ENCODE data around the gene RELL1. TPM values are rescaled to one million over a fixed set of nuclear protein-coding genes. Genes with fewer than 3 reads are reported as not detected.

Gene RELL1
- total and polyA plus RNA-seq, 4 donors, result 1.8 to 47.4 (median 20.6) TPM

DNA sequence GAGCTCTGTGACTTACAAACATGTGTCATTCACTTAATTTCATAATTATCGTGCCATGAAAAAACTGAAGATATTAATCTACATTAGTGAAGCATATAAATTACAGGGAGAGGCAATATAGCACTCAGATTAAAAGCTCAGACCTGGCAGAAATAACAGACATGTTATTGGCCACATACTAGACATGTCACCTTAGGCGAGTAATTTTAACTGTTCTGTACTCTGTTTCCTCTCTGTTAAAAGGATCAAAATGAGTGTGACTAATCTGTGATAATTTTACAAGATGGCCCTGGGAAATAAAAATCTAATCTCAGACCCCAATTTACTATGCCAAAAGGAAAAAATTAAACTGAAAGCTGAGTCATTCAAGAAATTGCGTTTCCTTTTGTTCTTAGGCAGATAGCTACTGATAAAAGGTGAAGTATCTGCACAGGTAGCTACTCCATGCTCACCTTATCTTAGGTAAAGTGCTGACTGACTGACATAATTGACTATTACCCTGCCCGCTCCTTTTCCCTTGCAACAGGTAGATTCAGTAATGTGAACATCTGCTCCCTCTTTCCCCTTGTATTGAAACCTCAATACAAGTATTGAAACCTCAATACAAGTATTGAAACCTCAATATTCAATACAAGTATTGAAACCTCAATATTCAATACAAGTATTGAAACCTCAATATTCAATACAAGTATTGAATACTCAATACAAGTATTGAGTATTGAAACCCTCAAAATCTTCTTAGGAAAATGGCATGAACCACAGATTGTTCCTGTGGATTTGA is 33.2 kb downstream of the RELL1 start:
- H3K9ac ChIP-seq (ENCODE audit: insufficient read depth in 1 of 2, low read length in 2 of 2), result no peak overlapping the region
- H3K9me3 ChIP-seq (ENCODE audit: control insufficient read depth in 4 of 4, insufficient read depth in 3 of 4, low read length in 3 of 4), result peaks cover 0 to 5% (median 0%) of the 10 kb centered on the region in 4 donors
- WGBS, 2 donors, result 91 to 93% methylated on average over 4 of the region's 4 CpGs
- no peak overlapping the region for H3K4me3 ChIP-seq
- ATAC-seq (ENCODE audit: insufficient read depth, low FRiP score), result no peak
- H3K36me3 ChIP-seq (ENCODE audit: control insufficient read depth in 4 of 4, insufficient read depth in 4 of 4, low read length in 4 of 4), result peaks cover 2 to 4% (median 3%) of the 10 kb centered on the region in 4 donors
- no peaks in the 10 kb centered on the region for H3K27me3 ChIP-seq (ENCODE audit: control insufficient read depth in 3 of 3, insufficient read depth in 3 of 3, low read length in 2 of 3)
- H3K4me1 ChIP-seq (ENCODE audit: control insufficient read depth in 5 of 5, insufficient read depth in 5 of 5, low read length in 5 of 5), result peaks cover 0 to 3% (median 0%) of the 10 kb centered on the region in 5 donors
- H3K27ac ChIP-seq (ENCODE audit: low read depth in 1 of 2, low read length in 1 of 2), result no peak overlapping the region
- no peak for DNase-seq
- TF ChIP-seq, protein P1, sequence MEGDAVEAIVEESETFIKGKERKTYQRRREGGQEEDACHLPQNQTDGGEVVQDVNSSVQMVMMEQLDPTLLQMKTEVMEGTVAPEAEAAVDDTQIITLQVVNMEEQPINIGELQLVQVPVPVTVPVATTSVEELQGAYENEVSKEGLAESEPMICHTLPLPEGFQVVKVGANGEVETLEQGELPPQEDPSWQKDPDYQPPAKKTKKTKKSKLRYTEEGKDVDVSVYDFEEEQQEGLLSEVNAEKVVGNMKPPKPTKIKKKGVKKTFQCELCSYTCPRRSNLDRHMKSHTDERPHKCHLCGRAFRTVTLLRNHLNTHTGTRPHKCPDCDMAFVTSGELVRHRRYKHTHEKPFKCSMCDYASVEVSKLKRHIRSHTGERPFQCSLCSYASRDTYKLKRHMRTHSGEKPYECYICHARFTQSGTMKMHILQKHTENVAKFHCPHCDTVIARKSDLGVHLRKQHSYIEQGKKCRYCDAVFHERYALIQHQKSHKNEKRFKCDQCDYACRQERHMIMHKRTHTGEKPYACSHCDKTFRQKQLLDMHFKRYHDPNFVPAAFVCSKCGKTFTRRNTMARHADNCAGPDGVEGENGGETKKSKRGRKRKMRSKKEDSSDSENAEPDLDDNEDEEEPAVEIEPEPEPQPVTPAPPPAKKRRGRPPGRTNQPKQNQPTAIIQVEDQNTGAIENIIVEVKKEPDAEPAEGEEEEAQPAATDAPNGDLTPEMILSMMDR (IDR thresholded peaks at IDR 0.05; ENCODE audit: control extremely low read depth, extremely low read depth), result no peak

DNA sequence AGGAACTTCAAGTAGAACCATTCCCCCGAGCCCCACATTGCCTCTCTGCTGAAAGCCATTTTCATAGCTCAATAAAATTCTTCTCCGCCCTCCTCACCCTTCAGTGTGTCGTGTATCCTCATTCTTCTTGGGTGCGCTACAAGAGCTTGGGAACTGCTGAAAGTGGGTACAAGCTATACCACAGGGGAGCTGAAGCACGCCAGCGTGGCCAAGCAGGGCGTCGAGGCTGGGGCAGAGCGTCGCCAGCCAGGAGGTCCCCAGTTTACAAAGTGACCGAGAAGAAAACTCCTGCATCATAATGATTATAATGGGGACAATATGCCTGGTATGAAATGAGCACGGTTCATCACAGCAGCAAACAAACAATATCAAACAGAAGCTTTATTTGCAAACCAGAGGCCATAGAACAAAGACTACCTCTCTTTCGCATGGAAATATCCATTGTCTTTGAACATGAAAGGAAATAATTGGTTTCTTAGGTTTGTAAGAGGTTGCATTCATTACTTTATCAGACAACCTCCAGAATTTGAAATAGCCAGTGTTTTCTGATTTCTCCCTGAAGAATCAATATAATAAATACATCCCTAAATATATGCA is 34.3 kb downstream of the RELL1 start:
- Histone ChIP-seq H3K9me3 (ENCODE audit: control insufficient read depth in 4 of 4, insufficient read depth in 3 of 4, low read length in 3 of 4) (peaks cover 0 to 5% (median 0%) of the 10 kb centered on the region in 4 donors), H3K4me1 (ENCODE audit: control insufficient read depth in 5 of 5, insufficient read depth in 5 of 5, low read length in 5 of 5) (peaks cover 0 to 3% (median 0%) of the 10 kb centered on the region in 5 donors), H3K27me3 (ENCODE audit: control insufficient read depth in 3 of 3, insufficient read depth in 3 of 3, low read length in 2 of 3) (no peaks in the 10 kb centered on the region), H3K4me3 (no peak overlapping the region), H3K36me3 (ENCODE audit: control insufficient read depth in 4 of 4, insufficient read depth in 4 of 4, low read length in 4 of 4) (peaks cover 4 to 10% (median 6%) of the 10 kb centered on the region in 4 donors), H3K27ac (ENCODE audit: low read depth in 1 of 2, low read length in 1 of 2) (no peak overlapping the region), H3K9ac (ENCODE audit: insufficient read depth in 1 of 2, low read length in 2 of 2) (no peak overlapping the region)
- no peak for ATAC-seq (ENCODE audit: insufficient read depth, low FRiP score)
- WGBS, 2 donors, result 95 to 97% methylated on average over 13 of the region's 13 CpGs
- no peak for DNase-seq
- TF ChIP-seq, protein P1 (IDR thresholded peaks at IDR 0.05; ENCODE audit: control extremely low read depth, extremely low read depth), result no peak

DNA sequence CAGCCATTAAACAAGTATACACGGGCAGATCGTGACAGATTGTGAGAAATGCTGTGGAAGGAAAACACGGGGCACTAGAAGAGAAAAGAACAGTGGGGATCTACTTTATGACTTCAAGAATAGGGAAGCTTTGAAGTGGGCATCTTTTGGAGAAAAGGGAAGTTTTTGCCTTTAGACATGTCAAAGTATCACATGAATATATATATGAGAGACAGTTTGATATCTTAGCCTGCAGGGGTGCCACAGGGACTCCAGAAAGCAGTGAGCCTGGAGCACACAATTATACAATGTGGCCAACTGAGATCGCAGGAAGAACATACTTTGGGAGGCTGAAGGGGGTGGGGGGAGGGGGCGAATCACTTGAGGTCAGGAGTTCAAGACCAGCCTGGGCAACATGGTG is 35.7 kb downstream of the RELL1 start:
- no peaks in the 10 kb centered on the region for H3K9me3 ChIP-seq (ENCODE audit: control insufficient read depth in 4 of 4, insufficient read depth in 3 of 4, low read length in 3 of 4)
- H3K4me1 ChIP-seq (ENCODE audit: control insufficient read depth in 5 of 5, insufficient read depth in 5 of 5, low read length in 5 of 5), result peaks cover 0 to 3% (median 0%) of the 10 kb centered on the region in 5 donors
- no peak overlapping the region for H3K9ac ChIP-seq (ENCODE audit: insufficient read depth in 1 of 2, low read length in 2 of 2)
- WGBS, 2 donors, result 90 to 94% methylated on average over 5 of the region's 5 CpGs
- DNase-seq, result no peak
- H3K36me3 ChIP-seq (ENCODE audit: control insufficient read depth in 4 of 4, insufficient read depth in 4 of 4, low read length in 4 of 4), result peaks cover 4 to 17% (median 11%) of the 10 kb centered on the region in 4 donors
- no peak overlapping the region for H3K27ac ChIP-seq (ENCODE audit: low read depth in 1 of 2, low read length in 1 of 2)
- no peak for ATAC-seq (ENCODE audit: insufficient read depth, low FRiP score)
- no peaks in the 10 kb centered on the region for H3K27me3 ChIP-seq (ENCODE audit: control insufficient read depth in 3 of 3, insufficient read depth in 3 of 3, low read length in 2 of 3)
- TF ChIP-seq, protein P1 (IDR thresholded peaks at IDR 0.05; ENCODE audit: control extremely low read depth, extremely low read depth), result no peak
- H3K4me3 ChIP-seq, result no peak overlapping the region

Measured in lung (tissue), 12 donors.